Measurements from ENCODE around the gene ATRX.
"Not testable (repeated sequence)": the region's sequence is repeated elsewhere in the genome, so short reads cannot be mapped to it uniquely, and the experiment has no call there.

Gene ATRX

GRCh38 chrX:77622672-77623071, 163.3 kb downstream of the ATRX start:
- no peak for DNase-seq (ENCODE audit: low read depth in 2 of 2)

- DNase-seq (ENCODE audit: low read depth in 2 of 2), result no peak
Observed at GRCh38 chrX:77622233-77622632, 163.8 kb downstream of the ATRX start.

GRCh38 chrX:77621453-77621852, 164.6 kb downstream of the ATRX start:
- DNase-seq (ENCODE audit: low read depth in 2 of 2), result not testable (repeated sequence)

GRCh38 chrX:77617206-77617605, 168.8 kb downstream of the ATRX start:
- DNase-seq (ENCODE audit: low read depth in 2 of 2), result no peak

GRCh38 chrX:77603635-77604336, 182.2 kb downstream of the ATRX start:
- DNase-seq (ENCODE audit: low read depth in 2 of 2), result no peak

- no peak for DNase-seq (ENCODE audit: low read depth in 2 of 2)
Observed at GRCh38 chrX:77597511-77597910, 188.5 kb downstream of the ATRX start.

GRCh38 chrX:77597090-77597489, 188.9 kb downstream of the ATRX start:
- DNase-seq (ENCODE audit: low read depth in 2 of 2), result no peak

- no peak for DNase-seq (ENCODE audit: low read depth in 2 of 2)
Observed at GRCh38 chrX:77595848-77596247, 190.2 kb downstream of the ATRX start.

GRCh38 chrX:77572322-77572721, 213.7 kb downstream of the ATRX start:
- no peak for DNase-seq (ENCODE audit: low read depth in 2 of 2)

GRCh38 chrX:77565278-77565677, 220.7 kb downstream of the ATRX start:
- no peak for DNase-seq (ENCODE audit: low read depth in 2 of 2)

- no peak for DNase-seq (ENCODE audit: low read depth in 2 of 2)
Observed at GRCh38 chrX:77564823-77565222, 221.2 kb downstream of the ATRX start.

- DNase-seq (ENCODE audit: low read depth in 2 of 2), result no peak
Observed at GRCh38 chrX:77561372-77561771, 224.6 kb downstream of the ATRX start.

GRCh38 chrX:77556276-77556675, 229.7 kb downstream of the ATRX start:
- DNase-seq (ENCODE audit: low read depth in 2 of 2), result no peak

GRCh38 chrX:77548751-77549150, 237.3 kb downstream of the ATRX start:
- no peak for DNase-seq (ENCODE audit: low read depth in 2 of 2)

- not testable (repeated sequence) for DNase-seq (ENCODE audit: low read depth in 2 of 2)
Observed at GRCh38 chrX:77539778-77540177, 246.2 kb downstream of the ATRX start.

- not testable (repeated sequence) for DNase-seq (ENCODE audit: low read depth in 2 of 2)
Observed at GRCh38 chrX:77531261-77531660, 254.8 kb downstream of the ATRX start.

GRCh38 chrX:77528034-77528433, 258.0 kb downstream of the ATRX start:
- no peak for DNase-seq (ENCODE audit: low read depth in 2 of 2)

GRCh38 chrX:77527233-77528001, 258.6 kb downstream of the ATRX start:
- no peak for DNase-seq (ENCODE audit: low read depth in 2 of 2)

- DNase-seq (ENCODE audit: low read depth in 2 of 2), result no peak
Observed at GRCh38 chrX:77519765-77520164, 266.3 kb downstream of the ATRX start.

- no peak for DNase-seq (ENCODE audit: low read depth in 2 of 2)
Observed at GRCh38 chrX:77514177-77514576, 271.8 kb downstream of the ATRX start.

- DNase-seq (ENCODE audit: low read depth in 2 of 2), result no peak
Observed at GRCh38 chrX:77510007-77510406, 276.0 kb downstream of the ATRX start.

GRCh38 chrX:77505227-77505626, 280.8 kb downstream of the ATRX start:
- no peak for DNase-seq (ENCODE audit: low read depth in 2 of 2)

GRCh38 chrX:77502951-77503525, 283.0 kb downstream of the ATRX start:
- no peak for DNase-seq (ENCODE audit: low read depth in 2 of 2)

All from stimulated activated CD4-positive, alpha-beta T cell treated with anti-CD3 and anti-CD28 coated beads, Interleukin-15, amount 100 ng/mL, for 48 hours (primary cell).